T follicular helper cell (primary cell): ENCODE data around the gene ITPRID1.
"Not testable (repeated sequence)": the region's sequence is repeated elsewhere in the genome, so short reads cannot be mapped to it uniquely, and the experiment has no call there.

Experiments
- DNase-seq: peaks from one replicate; pipeline ENCODE4 v3.0.0-alpha.2; 2020; ENCODE audit warnings: low read depth
- total RNA-seq, 2 experiments: gene quantifications; one replicate each; lab custom pipeline; 2026; lab: John Stamatoyannopoulos, UW

The ITPRID1 gene
- 0 reads per million in 2 experiments for total RNA-seq

DNA sequence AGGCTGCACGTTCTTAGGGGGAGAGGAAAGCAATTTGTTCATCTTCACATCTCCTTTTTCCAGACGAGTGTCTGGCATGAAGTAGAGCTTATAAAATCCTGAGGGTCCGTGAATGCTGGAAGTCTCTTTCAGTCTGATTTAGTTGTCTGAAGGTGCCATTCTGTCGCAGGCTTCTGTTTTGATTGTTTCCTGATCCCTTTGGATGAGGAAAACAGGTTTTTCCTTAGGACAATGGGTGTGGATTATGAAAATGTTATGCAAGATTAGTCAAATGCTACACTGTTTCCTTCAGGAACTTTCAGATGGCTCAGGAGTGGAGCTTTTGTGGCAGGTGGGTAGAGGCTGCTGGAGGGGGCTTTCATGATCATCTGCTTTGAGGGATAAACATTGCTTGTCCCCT, at the start of gene ITPRID1:
Gene ITPRID1 (plus strand): TSS at position 301 of the 400 bp plus-strand sequence. CDS start 38,935 bp downstream, outside the sequence.
- no peak for DNase-seq

DNA sequence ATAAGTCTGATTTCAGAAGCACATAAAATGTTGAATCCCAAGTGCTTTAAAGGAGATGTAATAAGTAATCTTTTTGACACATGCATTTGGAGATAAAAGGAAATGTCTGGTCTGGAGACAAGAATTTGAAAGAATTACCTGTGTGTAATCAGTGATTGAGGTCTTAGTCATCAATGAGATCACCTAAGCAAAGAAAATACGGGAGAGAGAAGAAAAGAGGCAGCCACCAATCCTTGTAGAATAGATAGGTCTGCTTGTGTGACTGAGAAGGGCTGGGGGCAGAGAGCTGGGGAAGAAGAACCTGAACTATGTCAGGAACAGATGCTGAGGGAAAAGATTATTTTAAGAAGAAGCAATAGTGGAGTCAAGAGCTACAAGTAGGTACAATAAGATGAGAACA, 49.3 kb upstream of the ITPRID1 start:
- no peak for DNase-seq

DNA sequence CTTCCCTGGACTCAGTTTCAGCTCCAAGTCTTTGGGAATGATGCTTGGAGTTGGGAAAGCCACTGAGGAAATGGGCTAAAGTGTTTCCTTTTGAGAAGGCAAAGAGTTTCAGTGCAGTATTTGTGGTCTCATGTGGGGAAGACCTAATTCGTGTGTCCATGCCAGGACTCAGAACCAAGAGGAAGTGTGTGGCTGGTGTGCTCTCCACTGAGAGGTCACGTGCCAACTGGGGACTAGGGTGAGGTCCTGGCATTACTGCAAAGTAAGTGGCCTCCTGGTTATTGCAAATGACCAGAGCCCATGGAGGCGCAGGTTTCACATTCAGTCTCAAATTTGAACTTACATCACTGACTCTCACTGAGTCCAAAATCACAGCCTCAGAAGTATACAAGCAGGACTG, 48.6 kb upstream of the ITPRID1 start:
- no peak for DNase-seq

DNA sequence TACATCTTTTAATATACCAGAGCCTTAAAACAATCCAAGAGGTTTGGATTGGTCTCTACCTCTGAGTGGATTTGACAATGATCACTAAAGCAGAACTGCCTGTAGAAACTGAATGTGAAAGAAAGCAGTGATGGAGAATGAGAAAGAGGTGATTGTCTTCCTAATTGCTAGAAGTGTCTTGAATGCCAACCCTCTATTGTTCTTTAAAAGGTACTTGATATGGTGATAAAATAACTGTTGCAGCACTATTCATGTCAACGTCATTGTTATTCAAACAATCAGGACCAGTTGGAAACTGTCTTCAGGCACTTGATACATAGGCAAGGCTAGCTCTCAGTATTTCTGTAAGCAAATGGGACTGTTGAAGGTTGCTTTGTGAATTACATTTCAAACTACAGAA, 47.9 kb upstream of the ITPRID1 start:
- no peak for DNase-seq

DNA sequence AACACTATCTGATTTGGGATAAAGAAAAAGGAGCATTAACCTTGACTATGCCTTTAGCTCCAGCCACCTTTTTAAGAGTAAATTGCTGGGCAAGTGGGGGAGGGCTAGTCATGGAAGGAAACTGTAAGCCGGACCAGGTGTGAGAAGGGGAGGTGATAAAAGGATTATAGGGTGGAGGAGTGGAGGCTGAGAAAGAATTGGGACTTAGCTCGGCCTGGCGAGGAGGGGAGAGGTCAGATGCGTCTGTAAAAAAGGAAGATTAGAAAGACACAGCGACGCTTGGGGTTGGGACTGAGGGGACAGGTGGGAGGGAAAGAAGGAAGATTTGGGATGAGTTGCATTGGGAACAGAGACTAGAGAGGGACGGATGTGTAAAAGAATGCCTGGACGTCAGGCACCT, 43.0 kb upstream of the ITPRID1 start:
- not testable (repeated sequence) for DNase-seq

DNA sequence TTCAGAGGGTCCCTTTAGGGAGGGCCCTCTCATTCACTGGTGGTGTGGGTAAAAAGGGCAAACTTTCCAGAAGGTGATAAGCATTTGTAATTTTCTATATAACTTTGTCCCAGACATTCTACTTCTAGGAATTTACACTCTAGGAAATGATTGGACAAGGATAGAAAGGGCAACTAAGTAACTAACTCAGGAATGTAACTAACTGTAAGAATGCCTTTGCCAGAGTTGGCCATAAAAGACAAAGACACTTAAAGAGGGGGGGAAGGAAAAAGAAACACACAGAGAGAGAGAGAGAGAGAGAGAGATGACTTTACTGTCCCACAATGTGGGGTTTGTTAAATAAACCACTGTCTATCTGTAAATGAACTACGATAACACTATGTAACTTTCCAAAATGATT, 38.5 kb upstream of the ITPRID1 start:
- DNase-seq = no peak

DNA sequence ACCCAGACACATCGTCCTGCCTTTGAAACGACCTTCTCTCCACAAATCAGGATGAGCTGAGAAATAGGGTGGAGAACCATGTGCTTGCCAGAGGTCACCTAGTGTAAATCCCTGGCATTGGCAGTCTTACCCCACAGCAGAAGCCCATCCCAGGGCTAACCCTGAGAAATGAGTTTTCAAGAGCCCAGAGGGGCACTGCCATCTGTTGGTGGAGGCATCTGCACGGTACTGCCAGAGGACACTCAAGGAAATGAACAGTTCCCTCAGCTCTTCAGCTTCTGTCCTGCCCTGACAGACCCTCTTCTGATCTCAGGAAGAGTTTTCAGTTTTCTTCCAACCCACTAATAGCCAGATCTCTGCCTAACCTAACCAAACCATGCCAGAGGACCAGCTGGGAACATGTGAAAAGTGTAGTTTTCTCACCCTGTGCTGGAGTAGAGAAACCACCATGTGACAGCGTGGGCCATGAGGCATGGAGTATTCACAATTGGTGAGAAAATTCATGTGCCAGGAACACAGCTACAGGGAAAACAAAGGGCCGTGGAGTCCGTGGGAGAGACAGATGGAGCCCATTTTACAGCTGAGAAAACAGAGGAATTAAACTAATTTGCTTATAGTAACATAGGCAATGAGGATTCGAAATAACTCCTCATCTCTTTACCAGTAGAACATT, 37.7 kb upstream of the ITPRID1 start:
- no peak for DNase-seq

DNA sequence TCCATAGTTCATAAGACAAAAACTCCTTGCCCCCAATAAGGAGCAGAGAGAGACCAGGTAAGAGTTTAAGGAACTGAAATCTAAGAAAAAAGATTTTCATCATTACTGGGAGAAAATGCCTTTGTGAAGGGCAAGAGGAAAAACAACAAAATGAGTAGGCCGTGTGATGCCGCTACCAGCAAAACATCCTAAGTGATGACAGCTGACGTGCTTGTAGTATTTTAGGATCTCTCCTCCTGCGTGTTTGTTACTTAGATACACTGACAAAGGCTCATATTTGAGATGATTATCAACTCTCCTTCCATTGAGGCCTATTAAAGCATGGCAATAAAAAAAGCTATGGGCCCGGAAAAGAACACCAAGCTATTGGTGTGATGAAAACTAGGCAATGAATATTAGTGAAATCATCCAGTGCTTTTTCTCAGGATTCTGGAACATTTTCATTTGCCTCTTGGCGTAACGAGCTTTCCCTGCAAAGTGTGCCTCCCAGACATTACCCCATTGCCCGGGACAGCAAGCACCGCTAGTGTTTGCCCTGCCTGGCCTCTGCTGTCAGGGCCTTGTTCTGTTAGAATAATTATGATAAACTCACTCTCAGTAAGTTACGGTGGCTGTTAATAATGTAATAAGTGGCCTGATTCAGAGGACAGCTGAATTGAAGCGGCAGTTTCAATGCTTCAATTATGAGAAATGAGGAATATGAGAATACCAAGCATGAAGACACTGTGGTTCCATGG, 36.8 kb upstream of the ITPRID1 start:
- no peak for DNase-seq

DNA sequence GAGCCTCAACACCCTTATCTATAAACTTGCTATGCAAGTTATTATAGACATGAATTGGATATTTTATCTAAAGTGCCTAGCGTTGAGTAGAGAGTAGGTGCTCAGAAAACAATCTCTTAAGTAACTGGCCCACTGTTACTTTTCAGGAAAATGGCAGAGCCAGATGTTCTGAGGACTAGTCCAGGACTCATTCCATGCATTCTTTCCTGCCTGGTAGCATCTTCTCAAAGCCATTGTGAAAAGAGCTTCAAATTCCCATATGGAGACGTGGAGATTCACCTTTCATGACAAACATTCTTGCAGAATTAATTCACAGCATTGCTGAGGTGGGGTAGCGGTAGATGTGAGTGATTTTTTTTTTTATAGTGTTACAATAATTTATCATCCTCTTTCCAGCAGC, 35.9 kb upstream of the ITPRID1 start:
- DNase-seq = no peak

DNA sequence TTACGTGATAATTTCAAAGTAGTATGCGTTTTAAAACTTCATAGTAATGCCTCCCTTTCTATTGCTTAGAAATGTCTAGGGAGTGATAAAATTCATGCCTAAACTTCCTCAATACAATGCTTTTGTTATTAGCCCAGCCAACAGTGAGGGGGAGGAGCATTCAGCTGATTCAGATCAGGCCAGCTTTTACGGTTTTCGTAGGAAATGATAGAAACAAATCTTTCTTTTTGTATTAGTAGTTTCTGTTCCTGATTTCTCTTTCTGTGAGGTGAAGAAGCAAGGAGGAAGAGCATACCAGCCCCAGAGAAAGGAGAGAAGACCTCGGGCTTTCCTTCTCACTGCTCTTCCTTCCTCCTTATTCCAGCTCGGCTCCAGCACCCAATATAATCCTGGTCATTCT, 35.2 kb upstream of the ITPRID1 start:
- no peak for DNase-seq

DNA sequence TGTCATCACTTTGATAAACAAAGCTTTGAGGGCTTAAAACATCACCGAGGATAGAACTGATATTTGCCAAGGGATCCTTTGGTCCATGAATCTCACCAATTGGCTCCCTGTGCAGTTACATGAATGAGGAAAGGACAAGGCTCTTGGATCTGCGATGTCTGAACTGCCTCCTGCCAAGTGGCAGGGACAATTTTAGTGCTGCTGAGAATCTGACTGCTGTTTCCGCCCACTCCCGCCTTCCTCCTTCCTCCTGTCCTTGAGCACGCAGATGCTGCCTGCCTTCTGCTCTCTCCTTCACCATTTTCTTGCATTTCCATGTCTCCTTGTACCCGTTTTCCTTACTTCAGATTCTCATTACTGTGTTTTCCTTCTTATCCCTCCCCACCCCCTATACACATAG, 26.8 kb upstream of the ITPRID1 start:
- no peak for DNase-seq

DNA sequence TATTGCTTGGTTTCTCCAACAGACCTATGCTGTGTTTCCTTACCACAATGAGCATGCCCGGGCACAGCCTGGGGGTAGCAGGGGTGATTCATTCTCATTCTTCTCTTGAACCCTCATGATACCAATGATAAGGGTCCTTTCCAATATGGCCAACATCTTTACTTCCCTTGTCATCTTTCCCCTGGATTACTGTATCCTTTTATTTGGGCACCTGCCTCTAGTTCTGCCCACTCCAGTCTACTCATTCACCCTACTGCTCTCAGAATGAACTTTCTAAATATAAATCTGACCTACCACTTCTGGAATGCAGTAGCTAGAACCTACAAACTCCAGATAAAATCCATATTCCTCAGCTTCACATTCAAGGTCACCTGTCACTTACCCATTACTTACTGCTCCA, 26.4 kb upstream of the ITPRID1 start:
- DNase-seq = no peak

DNA sequence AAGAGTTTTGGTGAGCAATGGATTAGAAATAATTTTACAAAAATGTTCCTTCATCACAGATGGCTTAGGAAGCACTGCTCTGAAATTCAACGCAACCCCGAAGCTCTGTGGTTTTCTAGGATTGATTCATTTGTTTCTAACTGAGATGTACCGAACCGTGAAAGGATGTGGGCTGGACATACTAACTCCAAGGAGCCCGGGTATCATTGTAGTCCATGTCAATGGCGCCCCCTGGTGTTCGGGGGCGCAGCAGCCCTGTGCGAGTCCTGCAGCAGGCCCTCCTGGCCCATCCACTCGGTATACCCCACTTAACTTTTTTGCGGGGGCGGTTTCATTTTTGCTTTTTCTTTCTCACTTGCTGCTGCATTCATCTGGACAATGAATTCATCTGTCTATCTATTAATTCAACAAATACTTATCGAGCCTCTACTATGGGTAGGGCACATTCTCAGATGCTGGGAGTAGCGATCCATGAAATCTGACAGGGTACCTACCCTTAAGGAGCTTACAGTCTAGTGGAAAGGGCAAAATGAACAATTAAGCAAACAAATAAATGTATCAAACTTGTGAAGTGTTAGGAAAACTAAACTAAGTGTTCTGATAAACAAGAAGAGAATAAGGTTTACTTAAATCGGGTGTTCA, 25.2 kb upstream of the ITPRID1 start:
- DNase-seq = no peak

DNA sequence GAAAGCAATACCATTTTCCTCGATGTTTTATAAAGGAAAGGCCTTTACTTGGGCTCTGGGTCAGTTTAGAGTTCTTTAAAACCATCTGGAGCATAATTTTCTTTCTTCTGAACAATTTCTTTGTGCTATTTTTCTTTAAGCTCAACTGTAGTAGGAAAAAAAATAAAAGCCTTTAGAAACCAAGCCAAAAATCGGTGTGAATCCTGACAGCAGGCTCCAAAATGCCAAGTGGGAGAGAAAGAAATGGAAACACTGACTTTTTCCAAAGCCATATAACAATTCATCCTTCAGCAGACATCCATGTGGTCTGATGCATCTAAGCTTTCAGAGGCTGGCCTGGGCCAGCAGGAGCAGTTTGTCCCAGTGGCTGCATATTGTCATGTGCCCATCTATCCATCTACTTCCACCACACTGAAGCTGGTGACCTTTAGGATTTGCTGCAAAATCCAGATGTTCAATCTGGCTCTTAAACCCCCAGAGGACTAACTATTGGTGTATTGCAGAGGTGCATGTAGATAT, 23.0 kb upstream of the ITPRID1 start:
- DNase-seq = no peak

DNA sequence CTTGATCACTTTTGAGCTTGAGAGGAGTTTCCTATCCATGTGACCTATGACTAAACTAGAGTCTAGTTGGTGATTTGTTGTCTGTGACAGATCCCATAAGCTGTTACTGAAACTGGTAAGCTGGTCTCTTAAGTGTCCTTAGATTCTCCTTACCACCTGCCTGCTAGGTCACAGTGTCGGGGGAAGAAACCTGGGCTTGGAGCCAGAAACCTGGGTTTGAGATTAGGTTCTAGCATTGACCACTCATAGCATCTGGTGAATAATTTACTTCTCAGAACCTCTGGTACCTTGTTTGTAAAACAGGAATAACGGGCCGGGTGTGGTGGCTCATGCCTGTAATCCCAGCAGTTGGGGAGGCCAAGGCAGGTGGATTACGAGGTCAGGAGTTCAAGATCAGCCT, 21.8 kb upstream of the ITPRID1 start:
- no peak for DNase-seq

DNA sequence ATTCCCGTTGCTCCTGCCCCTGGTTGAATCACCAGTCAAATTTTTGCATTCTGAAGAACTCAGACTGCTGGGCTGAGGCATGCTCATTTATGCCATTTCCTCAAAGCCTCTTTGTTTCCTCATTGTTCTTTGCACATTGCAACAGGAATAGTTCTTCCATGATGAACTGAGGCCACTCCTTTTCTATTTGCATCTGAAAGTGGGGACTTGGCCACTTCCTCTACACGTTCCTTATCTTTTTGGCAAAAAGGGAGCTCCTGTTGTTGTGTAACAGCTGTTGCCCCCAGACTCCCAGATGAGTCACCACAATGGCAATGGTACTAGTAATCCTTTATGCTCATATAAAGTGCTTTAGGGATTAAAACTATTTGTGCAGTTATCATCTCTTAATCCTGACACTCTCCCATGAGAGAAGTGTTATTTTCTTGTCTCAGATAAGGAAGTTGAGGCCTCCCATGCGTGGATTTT, 20.1 kb upstream of the ITPRID1 start:
- no peak for DNase-seq

DNA sequence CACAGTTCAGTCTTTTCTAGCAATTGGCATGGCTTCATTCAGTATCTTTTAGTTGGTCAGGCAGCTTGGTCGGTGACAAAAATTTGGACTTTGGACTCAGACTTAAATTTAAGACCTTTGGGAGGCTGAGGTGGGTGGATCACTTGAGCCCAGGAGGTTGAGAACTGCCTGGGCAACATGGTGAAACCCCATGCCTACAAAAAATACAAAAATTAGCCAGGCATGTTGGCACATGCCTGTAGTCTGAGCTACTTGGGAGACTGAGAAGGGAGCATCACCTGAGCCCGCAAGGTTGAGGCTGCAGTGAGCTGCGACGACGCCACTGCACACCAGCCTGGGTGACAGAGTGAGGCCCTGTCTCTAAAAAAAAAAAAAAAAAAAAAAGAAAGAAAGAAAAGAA, 19.5 kb upstream of the ITPRID1 start:
- DNase-seq = no peak

DNA sequence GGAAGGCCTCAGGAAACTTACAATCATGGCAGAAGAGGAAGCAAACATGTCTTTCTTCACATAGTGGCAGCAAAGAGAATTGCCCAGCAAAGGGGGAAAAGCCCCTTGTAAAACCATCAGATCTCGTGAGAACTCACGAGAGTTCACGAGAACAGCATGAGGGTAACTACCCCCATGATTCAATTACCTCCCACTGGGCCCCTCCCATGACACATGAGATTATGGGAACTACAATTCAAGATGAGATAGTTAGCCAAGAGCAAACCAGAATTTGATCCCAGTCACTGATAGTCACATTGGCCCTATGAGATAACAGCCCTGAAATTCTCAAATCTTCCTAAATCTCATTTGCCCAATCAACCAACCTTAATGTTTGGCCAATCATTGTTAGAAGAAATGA, 18.2 kb upstream of the ITPRID1 start:
- DNase-seq = no peak

DNA sequence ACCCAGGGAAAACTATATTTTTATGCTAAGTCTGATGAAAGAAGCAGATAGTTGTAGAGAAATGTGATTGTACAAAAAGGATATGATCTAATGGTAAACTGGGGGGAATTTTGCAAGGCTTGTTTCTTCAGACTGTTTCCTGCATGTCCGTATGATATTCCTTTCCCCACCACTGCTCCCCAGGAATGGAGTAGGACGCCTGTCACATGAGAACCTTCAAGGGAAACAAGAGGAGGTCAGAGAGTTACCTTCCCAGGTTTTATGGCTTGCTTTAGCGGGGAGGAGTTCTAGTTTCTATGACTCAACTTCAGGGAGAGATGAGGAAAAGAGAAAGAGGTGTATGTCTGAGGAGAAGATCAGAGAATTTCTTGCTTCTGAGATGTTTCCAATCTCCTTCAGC, 16.4 kb upstream of the ITPRID1 start:
- no peak for DNase-seq

DNA sequence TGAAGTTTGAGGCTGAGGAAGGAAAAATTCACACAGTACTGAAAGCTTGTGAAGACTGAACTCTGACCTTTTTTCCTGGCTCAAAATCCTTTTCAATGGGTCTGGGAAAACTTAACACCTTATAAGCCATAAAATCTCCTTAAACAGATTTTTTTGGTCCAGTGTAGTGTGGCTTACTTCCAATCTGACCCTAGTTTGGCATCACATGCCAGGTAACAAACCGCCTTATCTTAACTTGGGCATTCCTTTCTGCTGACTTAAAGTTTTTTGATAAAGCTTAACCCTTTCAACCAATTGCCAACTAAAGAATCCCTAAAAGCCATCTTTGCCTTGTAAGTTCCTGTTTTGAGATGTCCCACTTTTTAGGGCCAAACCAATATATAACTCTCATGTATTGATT, 13.2 kb upstream of the ITPRID1 start:
- DNase-seq = no peak

DNA sequence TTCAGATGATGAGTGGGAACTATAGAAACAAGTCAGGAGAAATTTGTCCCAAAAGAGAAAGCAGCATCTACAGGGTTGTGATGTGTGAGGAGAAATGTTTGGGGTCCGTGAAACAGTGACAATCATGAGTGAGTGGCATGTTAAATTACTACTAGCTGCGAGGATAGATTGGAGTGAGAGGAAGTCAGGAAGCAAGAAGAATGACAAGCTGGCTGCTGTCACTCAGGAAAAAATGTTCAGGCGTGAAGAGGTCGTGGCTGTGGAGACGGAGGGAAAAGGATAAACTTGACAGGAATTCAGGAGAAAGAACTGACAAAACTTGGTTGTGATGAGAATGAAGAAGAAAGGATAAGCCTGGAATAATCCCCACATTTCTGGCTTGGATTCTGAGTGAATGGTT, 5.1 kb upstream of the ITPRID1 start:
- no peak for DNase-seq

DNA sequence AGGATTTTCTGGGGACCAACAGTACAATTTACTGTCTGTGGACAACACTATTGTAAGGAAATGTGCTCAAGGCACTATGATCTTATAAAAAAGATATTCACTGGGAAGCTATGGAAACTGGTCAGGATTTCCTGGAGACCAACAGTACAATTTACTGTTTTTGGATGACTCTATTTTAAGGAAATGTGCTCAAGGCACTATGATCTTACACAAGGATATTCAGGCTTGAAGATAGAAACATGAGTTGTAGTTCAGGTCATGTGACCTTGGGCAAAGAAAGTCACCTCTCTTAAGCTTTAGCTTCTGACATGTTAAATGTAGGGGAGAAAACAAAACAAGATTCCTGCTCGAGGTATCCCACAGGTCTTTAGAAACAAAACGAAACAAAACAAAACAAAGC, 1.7 kb upstream of the ITPRID1 start:
- no peak for DNase-seq
